Trophoblast cell (in vitro differentiated cells and primary cell): ENCODE results near the gene SLIT3.
"Not testable (repeated sequence)": the region's sequence is repeated elsewhere in the genome, so short reads cannot be mapped to it uniquely, and the experiment has no call there.

Experiments
- DNase-seq, 2 donors: peaks; one replicate each; pipeline ENCODE4 v3.0.0-alpha.2; 2016
- H2AFZ ChIP-seq: 2 replicates; pipeline ENCODE4 v1.6.1; 2013; ENCODE audit warnings: low read length, moderate library complexity, mild to moderate bottlenecking; ENCODE audit not compliant: insufficient read depth, poor library complexity
- H2AK5ac ChIP-seq: 2 replicates; pipeline ENCODE4 v1.6.1; 2013; ENCODE audit warnings: mild to moderate bottlenecking, low read length
- H2BK120ac ChIP-seq: 2 replicates; pipeline ENCODE4 v1.6.1; 2013; ENCODE audit warnings: low read length, mild to moderate bottlenecking, moderate library complexity; ENCODE audit not compliant: insufficient read depth, poor library complexity
- H2BK12ac ChIP-seq: 2 replicates; pipeline ENCODE4 v1.6.1; 2013; ENCODE audit warnings: mild to moderate bottlenecking, low read length, moderate library complexity
- H2BK5ac ChIP-seq: 2 replicates; pipeline ENCODE4 v1.6.1; 2013; ENCODE audit warnings: low read length, low read depth, moderate library complexity, mild to moderate bottlenecking; ENCODE audit not compliant: poor library complexity
- H3K14ac ChIP-seq: 2 replicates; pipeline ENCODE4 v1.6.1; 2013; ENCODE audit warnings: mild to moderate bottlenecking, low read length
- H3K18ac ChIP-seq: 2 replicates; pipeline ENCODE4 v1.6.1; 2013; ENCODE audit warnings: mild to moderate bottlenecking, low read length
- H3K23ac ChIP-seq: 2 replicates; pipeline ENCODE4 v1.6.1; 2013; ENCODE audit warnings: low read length
- H3K27ac ChIP-seq: 2 replicates; pipeline ENCODE4 v1.5.1; 2013; ENCODE audit warnings: low read depth, mild to moderate bottlenecking, inconsistent platforms, low read length, moderate library complexity
- H3K27me3 ChIP-seq: 2 replicates; pipeline ENCODE4 v1.6.1; 2013; ENCODE audit warnings: inconsistent platforms, mild to moderate bottlenecking, low read length, moderate library complexity; ENCODE audit not compliant: insufficient read depth
- H3K36me3 ChIP-seq, 2 experiments: 1 replicate in 1 of 2; 2 replicates in 1 of 2; pipeline ENCODE4 v1.6.1; 2013; ENCODE audit warnings: low read length in 2 of 2, mild to moderate bottlenecking in 2 of 2, moderate library complexity in 1 of 2; ENCODE audit not compliant: insufficient read depth in 2 of 2, control insufficient read depth in 1 of 2
- H3K4ac ChIP-seq: 2 replicates; pipeline ENCODE4 v1.6.1; 2013; ENCODE audit warnings: low read depth, mild to moderate bottlenecking, low read length, moderate library complexity
- H3K4me1 ChIP-seq, 2 experiments: 1 replicate in 1 of 2; 2 replicates in 1 of 2; pipeline ENCODE4 v1.6.1; 2013; ENCODE audit warnings: low read length in 2 of 2, mild to moderate bottlenecking in 2 of 2, moderate library complexity in 1 of 2; ENCODE audit not compliant: insufficient read depth in 2 of 2, control insufficient read depth in 1 of 2
- H3K4me2 ChIP-seq: 2 replicates; pipeline ENCODE4 v1.6.1; 2013; ENCODE audit warnings: inconsistent platforms, mild to moderate bottlenecking, low read length, moderate library complexity
- H3K4me3 ChIP-seq: 2 replicates; pipeline ENCODE4 v1.5.1; 2013; ENCODE audit warnings: mild to moderate bottlenecking, low read depth, low read length, inconsistent platforms
- H3K79me1 ChIP-seq: one replicate; pipeline ENCODE4 v1.6.1; 2013; ENCODE audit warnings: low read length
- H3K79me2 ChIP-seq: 2 replicates; pipeline ENCODE4 v1.6.1; 2013; ENCODE audit warnings: low read length, mild to moderate bottlenecking; ENCODE audit not compliant: control insufficient read depth, insufficient read depth, poor library complexity
- H3K9ac ChIP-seq: 2 replicates; pipeline ENCODE4 v1.6.1; 2013; ENCODE audit warnings: mild to moderate bottlenecking, low read length
- H3K9me3 ChIP-seq: 2 replicates; pipeline ENCODE4 v1.6.1; 2013; ENCODE audit warnings: low read depth, mild to moderate bottlenecking, control low read depth, inconsistent platforms, low read length; ENCODE audit not compliant: insufficient read depth
- H4K12ac ChIP-seq: 2 replicates; pipeline ENCODE4 v1.6.1; 2013; ENCODE audit warnings: low read depth, mild to moderate bottlenecking, low read length, moderate library complexity
- H4K8ac ChIP-seq: 2 replicates; pipeline ENCODE4 v1.6.1; 2013; ENCODE audit warnings: low read depth, mild to moderate bottlenecking, low read length, moderate library complexity
- H4K91ac ChIP-seq: one replicate; pipeline ENCODE4 v1.6.1; 2013; ENCODE audit warnings: low read depth, mild to moderate bottlenecking, low read length, moderate library complexity
- WGBS: extraction: QIAGEN DNeasy Blood & Tissue Kit; methylation state at CpG from one replicate; pipeline ENCODE4 v1.1.7; 2013; ENCODE audit warnings: missing lambda C conversion rate; ENCODE audit not compliant: insufficient read length, insufficient coverage; ENCODE audit errors: extremely low coverage; 5-methylcytosine and 5-hydroxymethylcytosine counted together

SLIT3 gene

GRCh38 chr5:168637281-168637680 is 663.7 kb downstream of the SLIT3 start:
- Histone ChIP-seq H4K12ac (no peak overlapping the region), H2BK5ac (no peak overlapping the region), H3K23ac (no peak overlapping the region), H3K18ac (no peak overlapping the region), H3K36me3 (no peaks in the 10 kb centered on the region), H3K27ac (no peak overlapping the region), H3K4ac (no peak overlapping the region), H3K14ac (no peak overlapping the region), H2AK5ac (no peak overlapping the region), H3K9me3 (no peaks in the 10 kb centered on the region), H2AFZ (no peak overlapping the region), H3K4me1 (no peaks in the 10 kb centered on the region), H3K79me2 (no peaks in the 10 kb centered on the region), H3K9ac (no peak overlapping the region), H3K27me3 (no peaks in the 10 kb centered on the region), H3K4me3 (no peak overlapping the region), H3K4me2 (no peak overlapping the region), H2BK12ac (no peak overlapping the region), H3K79me1 (no peaks in the 10 kb centered on the region), H4K8ac (no peak overlapping the region), H4K91ac (no peak overlapping the region), H2BK120ac (no peak overlapping the region)
- no peak for DNase-seq
- no CpG with 5 or more reads among the region's 2 CpGs for WGBS

- not testable (repeated sequence) for H3K79me2 ChIP-seq, H3K14ac ChIP-seq, H3K36me3 ChIP-seq, H2BK5ac ChIP-seq, H3K9ac ChIP-seq, H3K23ac ChIP-seq, H4K8ac ChIP-seq, H3K79me1 ChIP-seq, H3K9me3 ChIP-seq, H3K4me1 ChIP-seq, H3K18ac ChIP-seq, H2AFZ ChIP-seq, H3K4me3 ChIP-seq, H4K12ac ChIP-seq, H2BK12ac ChIP-seq, H4K91ac ChIP-seq, DNase-seq, H3K4ac ChIP-seq, H3K27ac ChIP-seq, H2AK5ac ChIP-seq, H3K4me2 ChIP-seq, H3K27me3 ChIP-seq, H2BK120ac ChIP-seq
- WGBS = no CpG with 5 or more reads among the region's 13 CpGs
Measured at GRCh38 chr5:168630958-168631357, 670.0 kb downstream of the SLIT3 start.

GRCh38 chr5:168624850-168625364 is 676.0 kb downstream of the SLIT3 start:
- no peaks in the 10 kb centered on the region for H3K4me1 ChIP-seq
- no peak overlapping the region for H3K18ac ChIP-seq
- H3K14ac ChIP-seq = no peak overlapping the region
- H3K79me2 ChIP-seq = no peaks in the 10 kb centered on the region
- H3K4ac ChIP-seq = no peak overlapping the region
- no peak overlapping the region for H3K4me3 ChIP-seq
- H3K36me3 ChIP-seq = no peaks in the 10 kb centered on the region
- H3K9ac ChIP-seq = no peak overlapping the region
- H2AK5ac ChIP-seq = no peak overlapping the region
- no peak overlapping the region for H2AFZ ChIP-seq
- H4K8ac ChIP-seq = no peak overlapping the region
- H3K79me1 ChIP-seq = no peaks in the 10 kb centered on the region
- no peak overlapping the region for H2BK5ac ChIP-seq
- H3K27me3 ChIP-seq = no peaks in the 10 kb centered on the region
- H3K27ac ChIP-seq = no peak overlapping the region
- no peak overlapping the region for H4K12ac ChIP-seq
- no peak for DNase-seq
- no peak overlapping the region for H3K4me2 ChIP-seq
- no peak overlapping the region for H4K91ac ChIP-seq
- H2BK120ac ChIP-seq = no peak overlapping the region
- WGBS = no CpG with 5 or more reads among the region's 3 CpGs
- H3K23ac ChIP-seq = no peak overlapping the region
- H2BK12ac ChIP-seq = no peak overlapping the region
- peaks cover under 1% of the 10 kb centered on the region for H3K9me3 ChIP-seq

- Histone ChIP-seq H3K79me1 (no peaks in the 10 kb centered on the region), H4K91ac (no peak overlapping the region), H3K9me3 (no peaks in the 10 kb centered on the region), H3K79me2 (no peaks in the 10 kb centered on the region), H3K14ac (no peak overlapping the region), H3K36me3 (no peaks in the 10 kb centered on the region), H3K4me1 (no peaks in the 10 kb centered on the region), H3K27ac (no peak overlapping the region), H4K12ac (no peak overlapping the region), H2AK5ac (no peak overlapping the region), H3K9ac (no peak overlapping the region), H3K4me2 (no peak overlapping the region), H3K4me3 (no peak overlapping the region), H2BK120ac (no peak overlapping the region), H4K8ac (no peak overlapping the region), H2BK5ac (no peak overlapping the region), H2BK12ac (no peak overlapping the region), H3K23ac (no peak overlapping the region), H3K18ac (no peak overlapping the region), H2AFZ (no peak overlapping the region), H3K4ac (no peak overlapping the region), H3K27me3 (no peaks in the 10 kb centered on the region)
- DNase-seq = no peak
- WGBS = no CpG with 5 or more reads among the region's 1 CpG
Measured at GRCh38 chr5:168620807-168621206, 680.1 kb downstream of the SLIT3 start.
